HEK293 (cell line): ENCODE measurements around the gene IL4I1.

Experiments
- CTCF ChIA-PET: fragments of 350-600 bp; formaldehyde crosslinking; extraction: SDS; loops from one replicate; lab custom pipeline; 2021; ENCODE audit warnings: antibody characterized with exemption; lab: Yijun Ruan, JAX
- POLR2A ChIA-PET: fragments of 300-600 bp; formaldehyde crosslinking; extraction: SDS; loops from one replicate; lab custom pipeline; 2020; ENCODE audit warnings: antibody characterized with exemption, inconsistent platforms; lab: Yijun Ruan, JAX
- H3K27ac ChIP-seq: fragments of 200-500 bp; sonication (Bioruptor generic); 2 replicates; pipeline ENCODE4 v1.5.1; 2014; ENCODE audit warnings: low read depth, low read length, control low read depth, inconsistent platforms; ENCODE audit errors: extremely low read depth
- H3K36me3 ChIP-seq, 2 experiments: fragments of 200-500 bp in 1 of 2; sonication (Bioruptor generic) in 1 of 2; 1 replicate in 1 of 2; 2 replicates in 1 of 2; pipeline ENCODE4 v1.5.1; 2014 to 2017; ENCODE audit warnings: inconsistent platforms in 2 of 2, low read length in 2 of 2; ENCODE audit not compliant: control insufficient read depth in 2 of 2, insufficient read depth in 1 of 2
- H3K4me1 ChIP-seq: fragments of 200-500 bp; sonication (Bioruptor generic); 2 replicates; pipeline ENCODE4 v1.5.1; 2014; ENCODE audit warnings: mild to moderate bottlenecking, low read length, inconsistent platforms; ENCODE audit not compliant: control insufficient read depth, insufficient read depth
- H3K4me3 ChIP-seq: 2 replicates; pipeline ENCODE4 v1.5.1; 2011; ENCODE audit warnings: low read depth, mild to moderate bottlenecking, control low read depth, low read length, moderate library complexity
- H3K9me3 ChIP-seq: fragments of 200-500 bp; sonication (Bioruptor generic); 2 replicates; pipeline ENCODE4 v1.5.1; 2014; ENCODE audit warnings: low read depth, low read length, inconsistent platforms; ENCODE audit not compliant: control insufficient read depth, insufficient read depth
- AEBP2 ChIP-seq: fragments of 450-650 bp; formaldehyde crosslinking; IDR thresholded peaks from 2 replicates; pipeline ENCODE4 v1.5.1; 2016; ENCODE audit warnings: missing biosample characterization, missing genetic modification characterization, borderline replicate concordance
- ATF2 ChIP-seq: fragments of 450-650 bp; formaldehyde crosslinking; IDR thresholded peaks from 2 replicates; pipeline ENCODE4 v1.5.1; 2016; ENCODE audit warnings: missing biosample characterization, missing genetic modification characterization, low read depth
- EGR2 ChIP-seq: fragments of 450-650 bp; formaldehyde crosslinking; IDR thresholded peaks from 2 replicates; pipeline ENCODE4 v1.5.1; 2016; ENCODE audit warnings: low read depth, missing biosample characterization, missing genetic modification characterization
- KLF8 ChIP-seq: fragments of 450-650 bp; formaldehyde crosslinking; IDR thresholded peaks from 2 replicates; pipeline ENCODE4 v1.5.1; 2016; ENCODE audit warnings: missing biosample characterization, missing genetic modification characterization
- OSR2 ChIP-seq: fragments of 450-650 bp; formaldehyde crosslinking; IDR thresholded peaks from 2 replicates; pipeline ENCODE4 v1.5.1; 2016; ENCODE audit warnings: missing biosample characterization, missing genetic modification characterization
- PBX3 ChIP-seq: sonication (generic); formaldehyde crosslinking; IDR thresholded peaks from 2 replicates; pipeline ENCODE4 v1.8.1; 2022; ENCODE audit warnings: mild to moderate bottlenecking, moderate library complexity, missing genetic modification reagents
- SP7 ChIP-seq: fragments of 450-650 bp; formaldehyde crosslinking; IDR thresholded peaks from 2 replicates; pipeline ENCODE4 v1.5.1; 2016; ENCODE audit warnings: missing biosample characterization, missing genetic modification characterization
- ZBTB49 ChIP-seq: fragments of 450-650 bp; formaldehyde crosslinking; IDR thresholded peaks from 2 replicates; pipeline ENCODE4 v1.5.1; 2016; ENCODE audit warnings: missing biosample characterization, missing genetic modification characterization, low read depth
- ZFHX2 ChIP-seq: fragments of 450-650 bp; formaldehyde crosslinking; conservative IDR thresholded peaks from 2 replicates; pipeline ENCODE4 v1.5.1; 2016; ENCODE audit warnings: missing biosample characterization, missing genetic modification characterization
- ZFP3 ChIP-seq: fragments of 450-650 bp; formaldehyde crosslinking; IDR thresholded peaks from 2 replicates; pipeline ENCODE4 v1.5.1; 2016; ENCODE audit warnings: low read depth, missing biosample characterization, missing genetic modification characterization
- ZNF140 ChIP-seq: fragments of 450-650 bp; formaldehyde crosslinking; IDR thresholded peaks from 2 replicates; pipeline ENCODE4 v1.5.1; 2016; ENCODE audit warnings: missing biosample characterization, missing genetic modification characterization
- ZNF23 ChIP-seq: fragments of 450-650 bp; formaldehyde crosslinking; IDR thresholded peaks from 2 replicates; pipeline ENCODE4 v1.5.1; 2016; ENCODE audit warnings: missing biosample characterization, missing genetic modification characterization, borderline replicate concordance
- ZNF280C ChIP-seq: fragments of 450-650 bp; formaldehyde crosslinking; IDR thresholded peaks from 2 replicates; pipeline ENCODE4 v1.5.1; 2016; ENCODE audit warnings: missing biosample characterization, missing genetic modification characterization
- ZNF280D ChIP-seq: fragments of 450-650 bp; formaldehyde crosslinking; IDR thresholded peaks from 2 replicates; pipeline ENCODE4 v1.5.1; 2016; ENCODE audit warnings: missing biosample characterization, missing genetic modification characterization
- ZNF394 ChIP-seq: fragments of 450-650 bp; formaldehyde crosslinking; IDR thresholded peaks from 2 replicates; pipeline ENCODE4 v1.5.1; 2016; ENCODE audit warnings: missing biosample characterization, missing genetic modification characterization, mild to moderate bottlenecking, moderate library complexity, borderline replicate concordance
- ZNF513 ChIP-seq: fragments of 450-650 bp; IDR thresholded peaks from 2 replicates; pipeline ENCODE4 v1.5.1; 2018; ENCODE audit warnings: missing biosample characterization, missing genetic modification characterization
- ZNF585B ChIP-seq: fragments of 450-650 bp; formaldehyde crosslinking; IDR thresholded peaks from 2 replicates; pipeline ENCODE4 v1.5.1; 2016; ENCODE audit warnings: missing biosample characterization, missing genetic modification characterization
- ZNF626 ChIP-seq: fragments of 450-650 bp; sonication (Bioruptor Pico); formaldehyde crosslinking; IDR thresholded peaks from 2 replicates; pipeline ENCODE4 v1.5.1; 2018; ENCODE audit warnings: missing biosample characterization, missing genetic modification characterization, inconsistent platforms
- ZNF664 ChIP-seq: fragments of 450-650 bp; formaldehyde crosslinking; IDR thresholded peaks from 2 replicates; pipeline ENCODE4 v1.5.1; 2016; ENCODE audit warnings: missing biosample characterization, missing genetic modification characterization
- ZNF843 ChIP-seq: fragments of 450-650 bp; formaldehyde crosslinking; IDR thresholded peaks from 2 replicates; pipeline ENCODE4 v1.5.1; 2016; ENCODE audit warnings: missing biosample characterization, missing genetic modification characterization
- ZSCAN30 ChIP-seq: fragments of 450-650 bp; IDR thresholded peaks from 2 replicates; pipeline ENCODE4 v1.5.1; 2018; ENCODE audit warnings: missing biosample characterization, mild to moderate bottlenecking, missing genetic modification characterization, moderate library complexity
- ZXDB ChIP-seq: fragments of 450-650 bp; formaldehyde crosslinking; IDR thresholded peaks from 2 replicates; pipeline ENCODE4 v1.5.1; 2016; ENCODE audit warnings: missing biosample characterization, missing genetic modification characterization

Gene IL4I1

GRCh38 chr19:49873834-49874233 is 22.9 kb downstream of the IL4I1 start:
- Histone ChIP-seq H3K36me3 (peaks cover 0 to 28% of the 10 kb centered on the region in 2 experiments; a peak in 1 of 3 replicates), H3K4me1 (peaks cover 15% of the 10 kb centered on the region), H3K4me3 (no peak overlapping the region), H3K27ac (peak overlapping the region; percentile 20; the same call in 1 of the 2 replicates), H3K9me3 (no peaks in the 10 kb centered on the region)
- TF ChIP-seq SP7 (tag by site-specific recombination) (no peak), OSR2 (tag by site-specific recombination) (no peak), ZNF280C (tag by site-specific recombination) (no peak), ZFP3 (tag by site-specific recombination) (no peak), ZNF394 (no peak), AEBP2 (tag by site-specific recombination) (no peak), ZNF23 (tag by site-specific recombination) (no peak), PBX3 (CRISPR knock-in tag) (no peak), ZNF626 (tag by site-specific recombination) (no peak), ZNF140 (tag by site-specific recombination) (no peak), ZNF843 (tag by site-specific recombination) (no peak), ZBTB49 (tag by site-specific recombination) (no peak), ZXDB (tag by site-specific recombination) (no peak), ZNF585B (tag by site-specific recombination) (no peak), KLF8 (no peak), ZNF513 (tag by site-specific recombination) (no peak)
- CTCF ChIA-PET = no interaction called here
- POLR2A ChIA-PET = interaction anchor here (0.5 to 4.8 kb wide), 2 partner anchors 9 to 55 kb away, joined by 4 to 41 read pairs; partner anchors contain the start of genes ATF5 and NUP62

- Histone ChIP-seq H3K4me1 (peaks cover 17% of the 10 kb centered on the region), H3K4me3 (no peak overlapping the region), H3K36me3 (peaks cover 0 to 25% of the 10 kb centered on the region in 2 experiments; a peak in 1 of 3 replicates), H3K9me3 (no peaks in the 10 kb centered on the region), H3K27ac (no peak overlapping the region)
- ChIA-PET CTCF (no interaction called here), POLR2A (no interaction called here)
- peak; percentile 55 for TF ChIP-seq ZFHX2 (tag by site-specific recombination)
- no peak for TF ChIP-seq ZNF280D (tag by site-specific recombination)
- TF ChIP-seq ZNF664 (tag by site-specific recombination) = no peak
- 0 out of 2 replicates have a peak, but pooled peaks have one; percentile 9 for TF ChIP-seq EGR2
- no peak for TF ChIP-seq ATF2 (tag by site-specific recombination)
- TF ChIP-seq ZSCAN30 = no peak
Observed at GRCh38 chr19:49873129-49873521, 23.6 kb downstream of the IL4I1 start.
